ENCODE measurements around the gene FANCC.
A peak's percentile ranks its signal among the peaks of the same experiment; 100 is the strongest.

The FANCC gene

DNA sequence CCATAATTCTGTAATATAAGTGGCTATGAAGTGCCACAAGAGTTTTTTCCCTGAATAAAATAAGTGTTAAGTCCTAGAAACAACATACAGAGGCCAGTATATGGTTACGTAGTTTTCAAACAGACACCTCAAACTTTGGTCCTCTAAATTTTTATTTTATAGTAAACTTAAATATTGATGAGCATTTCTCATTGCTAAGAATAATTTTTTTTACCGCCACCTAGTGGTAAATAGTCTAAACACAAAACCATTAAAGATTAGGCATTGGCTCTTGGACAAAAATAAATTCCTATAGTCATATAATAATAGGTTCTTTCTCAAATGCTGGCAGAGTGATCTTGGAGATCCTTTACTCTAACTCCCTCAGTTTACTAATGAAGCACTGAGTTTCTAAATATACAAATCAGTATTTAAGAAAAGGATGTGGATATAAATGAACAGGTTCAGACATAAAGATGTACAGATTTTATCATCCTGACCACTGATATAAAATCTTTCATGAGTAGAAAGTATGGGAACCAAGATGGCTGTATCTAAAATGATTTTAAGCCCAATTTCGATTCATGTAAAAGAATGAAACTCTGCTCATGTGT lies 136.2 kb downstream of the FANCC start:
- Histone ChIP-seq H3K14ac (ENCODE audit: low read length in 2 of 2) (no peak overlapping the region), H3K18ac (ENCODE audit: low read depth in 1 of 2, low read length in 2 of 2) (no peak overlapping the region), H2AK5ac (ENCODE audit: low read length, severe bottlenecking) (no peak overlapping the region), H3K9me3 (ENCODE audit: control insufficient read depth, low read length) (no peaks in the 10 kb centered on the region), H3K23ac (ENCODE audit: low read length in 2 of 2) (no peak overlapping the region), H3K4ac (ENCODE audit: low read depth in 1 of 2, low read length in 2 of 2) (no peak overlapping the region), H3K4me3 (ENCODE audit: insufficient read depth in 1 of 2, low read depth in 1 of 2, low read length in 2 of 2) (no peak overlapping the region), H2BK120ac (ENCODE audit: low read depth, low read length) (no peak overlapping the region), H4K8ac (ENCODE audit: low read length) (no peak overlapping the region), H3K27ac (ENCODE audit: low read length, poor library complexity, severe bottlenecking) (no peak overlapping the region), H3K36me3 (ENCODE audit: control insufficient read depth in 1 of 2, insufficient read depth in 2 of 2, low read depth in 1 of 2, low read length in 2 of 2) (peaks cover 0 to 3% of the 10 kb centered on the region in 2 experiments), H2BK15ac (ENCODE audit: low read depth, poor library complexity, severe bottlenecking) (no peak overlapping the region), H4K91ac (ENCODE audit: low read length) (no peak overlapping the region), H3K27me3 (ENCODE audit: control insufficient read depth in 1 of 2, insufficient read depth in 1 of 2, low read length in 2 of 2) (no peaks in the 10 kb centered on the region), H3K9ac (ENCODE audit: low read length) (no peak overlapping the region), H3K4me1 (ENCODE audit: control insufficient read depth, insufficient read depth, low read depth, low read length) (peaks cover 4% of the 10 kb centered on the region), H3K79me1 (replicated peaks; ENCODE audit: low read length, poor library complexity, severe bottlenecking) (peaks cover 4% of the 10 kb centered on the region), H3K4me2 (ENCODE audit: low read length, poor library complexity, severe bottlenecking) (no peak overlapping the region), H2BK12ac (ENCODE audit: low read length in 2 of 2) (no peak overlapping the region), H2BK5ac (ENCODE audit: low read depth, low read length, poor library complexity, severe bottlenecking) (no peak overlapping the region), H2AFZ (ENCODE audit: low read depth, low read length) (no peak overlapping the region)
- DNase-seq: peak; percentile 24
- WGBS: 90% methylated on average over 1 of the region's 3 CpGs

GRCh38 chr9:95177617-95178016 lies 139.9 kb downstream of the FANCC start:
- no peak overlapping the region for H3K14ac ChIP-seq (ENCODE audit: low read length in 2 of 2)
- no peaks in the 10 kb centered on the region for H3K9me3 ChIP-seq (ENCODE audit: control insufficient read depth, low read length)
- H2BK15ac ChIP-seq (ENCODE audit: low read depth, poor library complexity, severe bottlenecking): no peak overlapping the region
- peaks cover 0 to 3% of the 10 kb centered on the region in 2 experiments for H3K36me3 ChIP-seq (ENCODE audit: control insufficient read depth in 1 of 2, insufficient read depth in 2 of 2, low read depth in 1 of 2, low read length in 2 of 2)
- no peak overlapping the region for H2BK12ac ChIP-seq (ENCODE audit: low read length in 2 of 2)
- WGBS: 99% methylated on average over 3 of the region's 3 CpGs
- H2BK120ac ChIP-seq (ENCODE audit: low read depth, low read length): no peak overlapping the region
- H3K4me2 ChIP-seq (ENCODE audit: low read length, poor library complexity, severe bottlenecking): no peak overlapping the region
- no peak overlapping the region for H4K8ac ChIP-seq (ENCODE audit: low read length)
- H4K91ac ChIP-seq (ENCODE audit: low read length): no peak overlapping the region
- H3K4me1 ChIP-seq (ENCODE audit: control insufficient read depth, insufficient read depth, low read depth, low read length): peaks cover 3% of the 10 kb centered on the region
- no peak overlapping the region for H2AFZ ChIP-seq (ENCODE audit: low read depth, low read length)
- H3K18ac ChIP-seq (ENCODE audit: low read depth in 1 of 2, low read length in 2 of 2): peak overlapping the region in 1 of 2 experiments; percentile 18
- no peaks in the 10 kb centered on the region for H3K27me3 ChIP-seq (ENCODE audit: control insufficient read depth in 1 of 2, insufficient read depth in 1 of 2, low read length in 2 of 2)
- no peak overlapping the region for H3K4ac ChIP-seq (ENCODE audit: low read depth in 1 of 2, low read length in 2 of 2)
- H3K27ac ChIP-seq (ENCODE audit: low read length, poor library complexity, severe bottlenecking): no peak overlapping the region
- no peak overlapping the region for H3K4me3 ChIP-seq (ENCODE audit: insufficient read depth in 1 of 2, low read depth in 1 of 2, low read length in 2 of 2)
- H2BK5ac ChIP-seq (ENCODE audit: low read depth, low read length, poor library complexity, severe bottlenecking): no peak overlapping the region
- H3K9ac ChIP-seq (ENCODE audit: low read length): no peak overlapping the region
- H3K23ac ChIP-seq (ENCODE audit: low read length in 2 of 2): no peak overlapping the region
- H3K79me1 ChIP-seq (replicated peaks; ENCODE audit: low read length, poor library complexity, severe bottlenecking): peaks cover 9% of the 10 kb centered on the region
- DNase-seq: no peak
- H2AK5ac ChIP-seq (ENCODE audit: low read length, severe bottlenecking): no peak overlapping the region

- no peak overlapping the region for H3K4ac ChIP-seq (ENCODE audit: low read depth in 1 of 2, low read length in 2 of 2)
- no peaks in the 10 kb centered on the region for H3K27me3 ChIP-seq (ENCODE audit: control insufficient read depth in 1 of 2, insufficient read depth in 1 of 2, low read length in 2 of 2)
- H3K79me1 ChIP-seq (replicated peaks; ENCODE audit: low read length, poor library complexity, severe bottlenecking): peaks cover 8% of the 10 kb centered on the region
- H2AK5ac ChIP-seq (ENCODE audit: low read length, severe bottlenecking): no peak overlapping the region
- no peaks in the 10 kb centered on the region for H3K9me3 ChIP-seq (ENCODE audit: control insufficient read depth, low read length)
- no peak overlapping the region for H4K91ac ChIP-seq (ENCODE audit: low read length)
- no peak overlapping the region for H2BK15ac ChIP-seq (ENCODE audit: low read depth, poor library complexity, severe bottlenecking)
- H3K27ac ChIP-seq (ENCODE audit: low read length, poor library complexity, severe bottlenecking): no peak overlapping the region
- no peak overlapping the region for H3K9ac ChIP-seq (ENCODE audit: low read length)
- no peaks in the 10 kb centered on the region for H3K36me3 ChIP-seq (ENCODE audit: control insufficient read depth in 1 of 2, insufficient read depth in 2 of 2, low read depth in 1 of 2, low read length in 2 of 2)
- no peak overlapping the region for H4K8ac ChIP-seq (ENCODE audit: low read length)
- H2BK12ac ChIP-seq (ENCODE audit: low read length in 2 of 2): no peak overlapping the region
- no peak overlapping the region for H2BK5ac ChIP-seq (ENCODE audit: low read depth, low read length, poor library complexity, severe bottlenecking)
- H3K4me1 ChIP-seq (ENCODE audit: control insufficient read depth, insufficient read depth, low read depth, low read length): peaks cover 3% of the 10 kb centered on the region
- H2AFZ ChIP-seq (ENCODE audit: low read depth, low read length): no peak overlapping the region
- H3K18ac ChIP-seq (ENCODE audit: low read depth in 1 of 2, low read length in 2 of 2): no peak overlapping the region
- H3K4me2 ChIP-seq (ENCODE audit: low read length, poor library complexity, severe bottlenecking): no peak overlapping the region
- no peak overlapping the region for H2BK120ac ChIP-seq (ENCODE audit: low read depth, low read length)
- no peak overlapping the region for H3K23ac ChIP-seq (ENCODE audit: low read length in 2 of 2)
- 100% methylated on average over 2 of the region's 4 CpGs for WGBS
- DNase-seq: no peak
- H3K4me3 ChIP-seq (ENCODE audit: insufficient read depth in 1 of 2, low read depth in 1 of 2, low read length in 2 of 2): no peak overlapping the region
- H3K14ac ChIP-seq (ENCODE audit: low read length in 2 of 2): no peak overlapping the region
These were observed 140.7 kb downstream of the FANCC start for GRCh38 chr9:95176755-95177319.

- H2BK12ac ChIP-seq (ENCODE audit: low read length in 2 of 2): no peak overlapping the region
- H3K4me1 ChIP-seq (ENCODE audit: control insufficient read depth, insufficient read depth, low read depth, low read length): peaks cover 4% of the 10 kb centered on the region
- no peak overlapping the region for H2AFZ ChIP-seq (ENCODE audit: low read depth, low read length)
- no peak overlapping the region for H3K27ac ChIP-seq (ENCODE audit: low read length, poor library complexity, severe bottlenecking)
- no peak for DNase-seq
- H2BK5ac ChIP-seq (ENCODE audit: low read depth, low read length, poor library complexity, severe bottlenecking): no peak overlapping the region
- no peak overlapping the region for H2AK5ac ChIP-seq (ENCODE audit: low read length, severe bottlenecking)
- WGBS: 99% methylated on average over 8 of the region's 8 CpGs
- H3K4me2 ChIP-seq (ENCODE audit: low read length, poor library complexity, severe bottlenecking): no peak overlapping the region
- H4K8ac ChIP-seq (ENCODE audit: low read length): no peak overlapping the region
- no peak overlapping the region for H3K4me3 ChIP-seq (ENCODE audit: insufficient read depth in 1 of 2, low read depth in 1 of 2, low read length in 2 of 2)
- no peak overlapping the region for H2BK15ac ChIP-seq (ENCODE audit: low read depth, poor library complexity, severe bottlenecking)
- H3K9me3 ChIP-seq (ENCODE audit: control insufficient read depth, low read length): no peaks in the 10 kb centered on the region
- peaks cover 8% of the 10 kb centered on the region for H3K79me1 ChIP-seq (replicated peaks; ENCODE audit: low read length, poor library complexity, severe bottlenecking)
- no peaks in the 10 kb centered on the region for H3K27me3 ChIP-seq (ENCODE audit: control insufficient read depth in 1 of 2, insufficient read depth in 1 of 2, low read length in 2 of 2)
- H2BK120ac ChIP-seq (ENCODE audit: low read depth, low read length): no peak overlapping the region
- no peak overlapping the region for H4K91ac ChIP-seq (ENCODE audit: low read length)
- H3K36me3 ChIP-seq (ENCODE audit: control insufficient read depth in 1 of 2, insufficient read depth in 2 of 2, low read depth in 1 of 2, low read length in 2 of 2): no peaks in the 10 kb centered on the region
- H3K4ac ChIP-seq (ENCODE audit: low read depth in 1 of 2, low read length in 2 of 2): peak overlapping the region in 1 of 2 experiments; percentile 2
- H3K18ac ChIP-seq (ENCODE audit: low read depth in 1 of 2, low read length in 2 of 2): peak overlapping the region in 1 of 2 experiments; percentile 75
- no peak overlapping the region for H3K23ac ChIP-seq (ENCODE audit: low read length in 2 of 2)
- H3K14ac ChIP-seq (ENCODE audit: low read length in 2 of 2): no peak overlapping the region
- H3K9ac ChIP-seq (ENCODE audit: low read length): no peak overlapping the region
These were observed 142.0 kb downstream of the FANCC start for GRCh38 chr9:95175523-95175922.

Measured in mesenchymal stem cell (in vitro differentiated cells and primary cell).